Neural progenitor cell (in vitro differentiated cells): ENCODE data around the gene SHOC1.

ENCODE experiments used
- EZH2 ChIP-seq: fragments of 200-600 bp; sonication (generic); IDR thresholded peaks from 2 replicates; pipeline ENCODE4 v1.6.1; 2017; ENCODE audit warnings: antibody characterized with exemption, mild to moderate bottlenecking, moderate library complexity
- TF ChIP-seq, protein P1 (sequence below): fragments of 200-600 bp; sonication (generic); IDR thresholded peaks from 2 replicates; pipeline ENCODE4 v1.5.1; 2017; ENCODE audit warnings: antibody characterized with exemption, mild to moderate bottlenecking

- TF ChIP-seq, protein P1, sequence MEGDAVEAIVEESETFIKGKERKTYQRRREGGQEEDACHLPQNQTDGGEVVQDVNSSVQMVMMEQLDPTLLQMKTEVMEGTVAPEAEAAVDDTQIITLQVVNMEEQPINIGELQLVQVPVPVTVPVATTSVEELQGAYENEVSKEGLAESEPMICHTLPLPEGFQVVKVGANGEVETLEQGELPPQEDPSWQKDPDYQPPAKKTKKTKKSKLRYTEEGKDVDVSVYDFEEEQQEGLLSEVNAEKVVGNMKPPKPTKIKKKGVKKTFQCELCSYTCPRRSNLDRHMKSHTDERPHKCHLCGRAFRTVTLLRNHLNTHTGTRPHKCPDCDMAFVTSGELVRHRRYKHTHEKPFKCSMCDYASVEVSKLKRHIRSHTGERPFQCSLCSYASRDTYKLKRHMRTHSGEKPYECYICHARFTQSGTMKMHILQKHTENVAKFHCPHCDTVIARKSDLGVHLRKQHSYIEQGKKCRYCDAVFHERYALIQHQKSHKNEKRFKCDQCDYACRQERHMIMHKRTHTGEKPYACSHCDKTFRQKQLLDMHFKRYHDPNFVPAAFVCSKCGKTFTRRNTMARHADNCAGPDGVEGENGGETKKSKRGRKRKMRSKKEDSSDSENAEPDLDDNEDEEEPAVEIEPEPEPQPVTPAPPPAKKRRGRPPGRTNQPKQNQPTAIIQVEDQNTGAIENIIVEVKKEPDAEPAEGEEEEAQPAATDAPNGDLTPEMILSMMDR: no peak
- no peak for TF ChIP-seq EZH2
Observed at GRCh38 chr9:111812337-111812736, 17.6 kb upstream of the SHOC1 start.
